Adrenal gland (tissue), 12 donors: Measurements from ENCODE around the gene SYNJ2. TPM values are rescaled to one million over a fixed set of nuclear protein-coding genes. Genes with fewer than 3 reads are reported as not detected.

Source experiments
- DNase-seq, 7 donors: peaks; one replicate each; pipeline ENCODE4 v3.0.0-alpha.2; 2019 to 2020
- H3K27ac ChIP-seq, 5 donors: fragments of 200-600 bp; sonication (generic) in 4 of 5; 1 replicate in 3 of 5; 2 replicates in 2 of 5; pipeline versions ENCODE4 v1.5.1 to v1.8.0; 2016 to 2020; ENCODE audit warnings: mild to moderate bottlenecking in 1 of 5
- H3K27me3 ChIP-seq: fragments of 200-600 bp; 2 replicates; pipeline ENCODE4 v1.8.0; 2021
- H3K36me3 ChIP-seq, 2 donors: fragments of 200-600 bp; replicated peaks in 1 of 2; 1 replicate in 1 of 2; 2 replicates in 1 of 2; pipeline versions ENCODE4 v1.5.1 to v1.8.0; 2018 to 2022
- H3K4me1 ChIP-seq, 2 donors: fragments of 200-600 bp; replicated peaks in 1 of 2; 1 replicate in 1 of 2; 2 replicates in 1 of 2; pipeline versions ENCODE4 v1.5.1 to v1.8.0; 2018 to 2021
- H3K4me3 ChIP-seq, 4 donors: fragments of 200-600 bp; sonication (generic) in 3 of 4; one replicate each; pipeline ENCODE4 v1.5.1; 2016 to 2018
- H3K9me3 ChIP-seq, 3 donors: fragments of 200-600 bp; sonication (generic) in 1 of 3; replicated peaks in 1 of 3; 1 replicate in 2 of 3; 2 replicates in 1 of 3; pipeline versions ENCODE4 v1.5.1 to v1.8.0; 2016 to 2021
- POLR2A ChIP-seq, 2 donors: fragments of 450-650 bp; IDR thresholded peaks; one replicate each; pipeline ENCODE4 v1.6.1; 2017; ENCODE audit warnings: antibody characterized with exemption in 2 of 2, mild to moderate bottlenecking in 2 of 2, moderate library complexity in 1 of 2
- WGBS, 4 donors: extraction: QIAGEN DNeasy Blood & Tissue Kit in 2 of 4; methylation state at CpG; one replicate each; pipeline versions ENCODE4 v1.1.5 to v1.1.7; 2013 to 2017; 5-methylcytosine and 5-hydroxymethylcytosine counted together
- intact Hi-C, 2 donors: fragments of 100-400 bp; cut with DNase I; formaldehyde crosslinking; loops; one replicate each; pipeline versions ENCODE4 v1.14.1 to v1.15.0; 2022 to 2023
- polyA plus RNA-seq, 3 donors: library from polyadenylated mRNA; stranded (reverse); fragments of 200-250 nt in 2 of 3; fragments of 350-450 nt in 1 of 3; fragmentation: Illumina TruSeq in 1 of 3; extraction: RNeasy Lipid Tissue Mini Kit (QIAGEN cat#74804) in 1 of 3; gene quantifications; one replicate each; pipeline ENCODE4 v1.2.3, GENCODE V29; 2013 to 2014
- total RNA-seq, 9 donors: library from RNA; depleted of rRNA in 4 of 9; stranded (reverse); fragments of >200 nt in 4 of 9; fragments of 120-200 nt in 1 of 9; fragmentation: NEBNext Ultra II Directional in 1 of 9; extraction: Animal tissue kit (Norgen Biotek cat#: 25700) in 1 of 9; gene quantifications; one replicate each; pipeline versions ENCODE4 v1.1.0 to v1.2.4, GENCODE V29; 2013 to 2023
- TF ChIP-seq, protein P1 (sequence below), 6 experiments: fragments of 450-650 bp in 4 of 6; fragments of 200-600 bp in 2 of 6; sonication (generic) in 1 of 6; IDR thresholded peaks; 1 replicate in 5 of 6; 2 replicates in 1 of 6; pipeline versions ENCODE4 v1.5.1 to v1.8.0; 2016 to 2021; ENCODE audit warnings: antibody characterized with exemption in 6 of 6, mild to moderate bottlenecking in 2 of 6, moderate library complexity in 1 of 6
- donor health status: healthy with polysubstance abuse.
- donor health status: Bipolar disorder and iron deficiency.
- donor health status: DM: yes; HTN: yes; CAD: no.
- donor health status: DM: no; HTN: no; CAD: no.
- donor health status: DM: no; HTN: no; CAD: no.
- donor health status: DM: yes; HTN: yes; CAD: no.

SYNJ2 gene
- total and polyA plus RNA-seq, 12 donors, result 1.6 to 20.5 (median 12.8) TPM

DNA sequence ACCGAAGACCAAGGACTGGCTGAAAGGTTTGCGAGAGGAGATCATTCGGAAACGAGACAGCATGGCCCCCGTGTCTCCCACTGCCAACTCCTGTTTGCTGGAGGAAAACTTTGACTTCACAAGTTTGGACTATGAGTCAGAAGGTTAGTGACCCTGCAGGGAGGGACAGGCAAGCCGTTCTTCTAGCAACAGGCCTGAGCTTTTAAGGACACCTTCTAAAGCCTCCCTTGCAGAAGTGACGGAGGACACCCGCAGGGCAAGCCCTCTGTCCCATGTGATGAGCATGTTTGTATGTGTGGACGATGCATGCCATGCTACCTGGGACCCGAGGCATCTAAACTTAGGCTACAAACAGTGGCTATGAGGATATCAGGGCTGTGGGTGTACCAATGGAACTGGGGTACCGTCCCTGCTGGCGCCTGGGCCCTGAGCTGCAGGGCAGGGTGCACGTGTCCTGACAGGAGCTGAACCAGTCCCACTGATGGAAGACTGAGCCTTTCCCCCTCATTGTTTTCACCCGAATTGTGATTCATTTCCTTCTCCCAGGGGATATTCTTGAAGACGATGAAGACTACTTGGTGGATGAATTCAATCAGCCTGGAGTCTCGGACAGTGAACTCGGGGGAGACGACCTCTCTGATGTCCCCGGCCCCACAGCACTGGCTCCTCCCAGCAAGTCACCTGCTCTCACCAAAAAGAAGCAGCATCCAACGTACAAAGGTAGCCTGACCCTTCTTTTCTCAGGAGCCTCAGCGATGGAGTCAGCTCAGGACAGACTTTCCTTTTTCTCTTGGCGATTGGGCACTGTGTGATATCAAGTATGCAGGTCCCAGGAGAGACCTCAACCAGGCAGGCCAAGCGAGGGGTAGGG, 102.0 kb downstream of the SYNJ2 start:
- no peak overlapping the region for H3K27ac ChIP-seq
- TF ChIP-seq POLR2A (IDR thresholded peaks at IDR 0.05), result no peak
- TF ChIP-seq, protein P1, sequence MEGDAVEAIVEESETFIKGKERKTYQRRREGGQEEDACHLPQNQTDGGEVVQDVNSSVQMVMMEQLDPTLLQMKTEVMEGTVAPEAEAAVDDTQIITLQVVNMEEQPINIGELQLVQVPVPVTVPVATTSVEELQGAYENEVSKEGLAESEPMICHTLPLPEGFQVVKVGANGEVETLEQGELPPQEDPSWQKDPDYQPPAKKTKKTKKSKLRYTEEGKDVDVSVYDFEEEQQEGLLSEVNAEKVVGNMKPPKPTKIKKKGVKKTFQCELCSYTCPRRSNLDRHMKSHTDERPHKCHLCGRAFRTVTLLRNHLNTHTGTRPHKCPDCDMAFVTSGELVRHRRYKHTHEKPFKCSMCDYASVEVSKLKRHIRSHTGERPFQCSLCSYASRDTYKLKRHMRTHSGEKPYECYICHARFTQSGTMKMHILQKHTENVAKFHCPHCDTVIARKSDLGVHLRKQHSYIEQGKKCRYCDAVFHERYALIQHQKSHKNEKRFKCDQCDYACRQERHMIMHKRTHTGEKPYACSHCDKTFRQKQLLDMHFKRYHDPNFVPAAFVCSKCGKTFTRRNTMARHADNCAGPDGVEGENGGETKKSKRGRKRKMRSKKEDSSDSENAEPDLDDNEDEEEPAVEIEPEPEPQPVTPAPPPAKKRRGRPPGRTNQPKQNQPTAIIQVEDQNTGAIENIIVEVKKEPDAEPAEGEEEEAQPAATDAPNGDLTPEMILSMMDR (IDR thresholded peaks at IDR 0.05), result no peak
- 89 to 93% (median 91%) methylated on average over 22 to 23 of the region's 23 CpGs for WGBS, 4 donors
- intact Hi-C loops, result no loop called here
- H3K4me3 ChIP-seq, result no peak overlapping the region
- peak in 1 of 7 donors; percentile 30 for DNase-seq
- no peaks in the 10 kb centered on the region for H3K27me3 ChIP-seq
- peaks cover 0 to 20% of the 10 kb centered on the region in 2 donors for H3K36me3 ChIP-seq
- H3K4me1 ChIP-seq, result peaks cover 0 to 13% of the 10 kb centered on the region in 2 donors
- no peaks in the 10 kb centered on the region for H3K9me3 ChIP-seq

DNA sequence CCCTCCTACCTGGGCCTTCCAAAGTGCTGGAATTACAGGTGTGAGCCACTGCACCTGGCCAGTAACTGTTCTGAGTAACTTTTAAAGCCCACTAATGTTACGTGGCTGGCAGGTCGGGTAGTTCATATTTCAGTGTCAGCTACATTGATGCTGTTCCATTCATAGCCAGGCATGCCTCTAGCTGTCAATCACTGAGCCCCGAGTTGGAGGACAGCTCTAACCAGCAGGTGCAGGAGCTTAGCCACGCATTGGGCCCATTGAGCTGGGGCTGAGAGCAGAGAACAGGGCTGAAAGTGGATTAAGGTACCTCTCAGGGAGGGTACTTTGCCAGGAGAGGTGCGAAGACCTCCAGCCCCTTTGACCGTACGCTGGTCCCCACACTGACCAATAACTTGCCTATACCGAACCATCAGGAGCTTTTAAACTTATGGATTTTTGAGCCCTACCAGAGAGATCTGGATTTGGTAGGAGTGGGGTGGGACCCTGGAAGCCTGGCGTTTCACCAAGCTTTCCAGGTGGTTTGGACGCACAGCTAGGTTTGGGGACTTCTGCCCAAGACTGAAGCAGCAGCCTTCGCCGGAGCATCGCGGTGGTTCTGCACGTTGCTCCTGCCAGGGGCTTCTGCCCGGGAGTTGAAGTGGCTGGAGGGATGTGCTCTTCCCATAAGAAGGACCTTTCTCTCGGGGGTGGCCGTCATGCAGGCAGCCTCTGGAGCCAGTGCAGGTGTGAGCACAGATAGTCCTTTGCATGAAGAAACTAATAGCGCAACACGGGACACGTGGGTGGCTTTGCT, 103.8 kb downstream of the SYNJ2 start:
- Histone ChIP-seq H3K4me3 (no peak overlapping the region), H3K27ac (no peak overlapping the region), H3K9me3 (no peaks in the 10 kb centered on the region), H3K27me3 (no peaks in the 10 kb centered on the region), H3K36me3 (peaks cover 0 to 20% of the 10 kb centered on the region in 2 donors), H3K4me1 (peaks cover 0 to 13% of the 10 kb centered on the region in 2 donors)
- WGBS, 4 donors, result 87 to 97% (median 90%) methylated on average over 10 to 21 of the region's 21 CpGs
- no peak for TF ChIP-seq POLR2A (IDR thresholded peaks at IDR 0.05)
- TF ChIP-seq, protein P1 (IDR thresholded peaks at IDR 0.05), result no peak
- intact Hi-C loops, result no loop called here
- DNase-seq, result peak in 1 of 7 donors; percentile 30

DNA sequence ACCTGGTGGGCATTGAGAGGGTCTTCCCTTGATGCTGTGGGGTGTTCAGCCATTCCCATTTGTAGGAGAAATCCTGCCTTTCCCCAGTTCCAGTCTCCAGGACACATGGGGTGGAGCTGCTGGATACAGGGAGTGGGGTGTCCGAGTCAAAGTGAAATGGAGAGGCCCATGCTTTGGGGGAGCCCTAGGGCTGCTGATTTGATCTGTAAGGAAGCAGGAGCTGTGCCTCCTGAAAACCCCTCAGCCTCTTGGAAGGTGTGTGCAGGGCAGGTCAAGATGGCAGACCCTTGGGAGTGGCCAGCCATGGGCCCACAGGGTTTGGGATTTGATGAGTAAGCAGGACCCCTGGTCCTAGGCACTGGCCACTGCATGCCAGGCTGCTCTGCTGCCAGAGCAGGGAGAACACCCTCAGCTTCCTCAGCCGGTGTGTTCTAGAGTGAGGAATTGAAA, 104.4 kb downstream of the SYNJ2 start:
- Histone ChIP-seq H3K27ac (peak overlapping the region in 1 of 5 donors; percentile 46), H3K36me3 (peaks cover 0 to 20% of the 10 kb centered on the region in 2 donors), H3K27me3 (no peaks in the 10 kb centered on the region), H3K4me1 (peaks cover 0 to 13% of the 10 kb centered on the region in 2 donors), H3K9me3 (no peaks in the 10 kb centered on the region), H3K4me3 (no peak overlapping the region)
- DNase-seq, result peak in 1 of 7 donors; percentile 41
- intact Hi-C loops, result no loop called here
- TF ChIP-seq POLR2A (IDR thresholded peaks at IDR 0.05), result no peak
- TF ChIP-seq, protein P1 (IDR thresholded peaks at IDR 0.05), result no peak
- WGBS, 4 donors, result 71 to 100% (median 78%) methylated on average over 2 of the region's 2 CpGs
